Ectodermal cell (in vitro differentiated cells): ENCODE data around the gene TNFRSF14.
A peak's percentile ranks its signal among the peaks of the same experiment; 100 is the strongest.
"Not testable (repeated sequence)": the region's sequence is repeated elsewhere in the genome, so short reads cannot be mapped to it uniquely, and the experiment has no call there.

Source experiments
- H3K27ac ChIP-seq: 2 replicates; pipeline ENCODE4 v1.7.0; 2013; ENCODE audit warnings: mild to moderate bottlenecking, low read depth, low read length; ENCODE audit not compliant: insufficient read depth, poor library complexity, severe bottlenecking
- H3K27me3 ChIP-seq: 2 replicates; pipeline ENCODE4 v1.7.0; 2013; ENCODE audit warnings: mild to moderate bottlenecking, low read length; ENCODE audit not compliant: insufficient read depth, control insufficient read depth, poor library complexity, severe bottlenecking
- H3K36me3 ChIP-seq: one replicate; pipeline ENCODE4 v1.7.0; 2013; ENCODE audit warnings: low read length; ENCODE audit not compliant: control insufficient read depth, insufficient read depth
- H3K4me1 ChIP-seq: one replicate; pipeline ENCODE4 v1.7.0; 2013; ENCODE audit warnings: low read length; ENCODE audit not compliant: control insufficient read depth, insufficient read depth
- H3K4me3 ChIP-seq: 2 replicates; pipeline ENCODE4 v1.7.0; 2013; ENCODE audit warnings: low read depth, low read length, control low read depth; ENCODE audit not compliant: insufficient read depth
- H3K9me3 ChIP-seq: 2 replicates; pipeline ENCODE4 v1.7.0; 2013; ENCODE audit warnings: mild to moderate bottlenecking, low read length, moderate library complexity; ENCODE audit not compliant: control insufficient read depth
- WGBS, 2 experiments: methylation state at CpG; one replicate each; pipeline ENCODE4 v1.1.7; 2013; ENCODE audit warnings: missing lambda C conversion rate in 2 of 2; 5-methylcytosine and 5-hydroxymethylcytosine counted together

The TNFRSF14 gene

DNA sequence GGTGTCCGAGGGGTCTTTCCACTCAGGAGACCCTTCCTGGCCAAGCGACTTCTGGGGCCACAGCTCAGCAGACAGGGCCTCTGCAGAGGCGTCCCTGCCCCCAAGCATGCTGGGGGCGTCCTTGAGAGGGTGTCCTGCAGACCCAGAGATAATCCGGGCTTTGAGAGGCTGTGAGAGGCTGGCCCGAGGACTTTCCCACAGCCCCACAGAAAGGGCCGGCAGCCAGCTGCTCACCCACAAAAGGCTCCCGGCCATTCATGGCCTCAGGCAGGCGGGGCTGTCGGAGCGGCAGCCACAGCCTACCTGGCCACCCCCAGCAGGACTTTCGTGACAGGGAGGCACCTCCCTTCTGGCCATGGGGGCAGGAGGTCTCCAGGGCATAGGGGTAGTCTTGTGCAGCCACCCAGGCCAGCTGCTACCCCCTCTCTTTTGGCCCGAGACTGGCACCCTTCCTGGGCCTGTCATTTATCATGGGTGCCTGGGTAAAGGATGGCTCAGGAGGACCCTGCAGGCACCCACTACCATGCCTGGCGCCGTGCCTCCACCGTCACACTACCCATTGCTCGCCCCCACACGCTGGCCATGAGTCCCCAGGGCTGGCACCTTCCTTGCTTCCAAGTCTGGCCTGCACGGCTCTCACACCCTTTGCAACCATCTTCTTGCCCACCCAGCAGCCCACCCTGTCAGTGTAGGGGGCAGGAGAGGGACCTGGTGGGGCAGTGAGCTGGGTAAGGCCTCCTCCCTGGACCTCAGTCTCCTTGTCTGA is 11.1 kb upstream of the TNFRSF14 start:
- no peaks in the 10 kb centered on the region for H3K27me3 ChIP-seq
- H3K27ac ChIP-seq: peak overlapping the region; percentile 89
- 42 to 46% methylated on average over 19 of the region's 19 CpGs for WGBS, 2 experiments
- peaks cover 64% of the 10 kb centered on the region for H3K4me1 ChIP-seq
- H3K4me3 ChIP-seq: no peak overlapping the region
- H3K36me3 ChIP-seq: no peaks in the 10 kb centered on the region
- H3K9me3 ChIP-seq: no peaks in the 10 kb centered on the region

DNA sequence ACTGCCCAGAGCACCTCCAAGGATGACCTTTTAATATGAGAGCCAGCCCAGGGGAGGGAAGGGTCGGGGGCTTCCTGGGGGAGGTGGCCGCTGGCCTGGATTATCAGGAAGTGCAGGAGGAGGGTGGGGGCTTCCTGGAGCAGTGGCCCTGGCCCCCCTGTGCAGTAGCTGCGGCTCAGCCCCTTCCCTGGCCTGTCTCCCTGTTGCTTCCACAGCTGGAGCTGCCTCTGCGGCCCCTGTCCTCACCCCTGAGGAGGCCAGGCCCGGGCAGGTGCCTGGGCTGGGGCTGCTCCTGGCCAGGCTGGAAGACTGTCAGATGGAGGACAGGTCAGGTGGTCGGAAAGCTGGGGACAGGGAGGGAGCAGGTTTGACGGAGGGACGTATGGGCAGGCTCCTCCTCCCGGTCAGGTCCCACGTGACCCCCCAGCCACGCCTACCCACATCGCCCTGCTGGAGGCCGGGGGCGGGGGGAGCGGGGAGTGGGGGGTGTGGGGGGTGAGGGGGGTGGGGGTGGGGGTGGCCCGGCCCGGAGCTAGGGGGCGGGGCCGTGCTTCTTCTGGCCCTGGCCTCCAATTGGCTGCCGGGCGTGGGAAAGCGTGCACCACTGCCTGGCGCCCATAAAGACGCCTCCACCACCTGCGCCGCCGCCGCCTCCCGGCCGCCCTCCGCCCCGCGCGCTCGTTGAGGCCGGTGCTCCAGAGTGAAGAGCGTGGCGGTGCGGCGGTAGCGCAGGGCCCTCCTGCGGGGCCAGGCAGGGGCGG is 10.2 kb upstream of the TNFRSF14 start:
- H3K27ac ChIP-seq: peak overlapping the region; percentile 89
- H3K4me1 ChIP-seq: peaks cover 60% of the 10 kb centered on the region
- no peaks in the 10 kb centered on the region for H3K27me3 ChIP-seq
- H3K4me3 ChIP-seq: peak overlapping the region; percentile 56
- H3K36me3 ChIP-seq: no peaks in the 10 kb centered on the region
- no peaks in the 10 kb centered on the region for H3K9me3 ChIP-seq
- WGBS, 2 experiments: 2% methylated on average over 36 to 37 of the region's 43 CpGs

GRCh38 chr1:2546515-2547209 is 9.5 kb upstream of the TNFRSF14 start:
- Histone ChIP-seq H3K36me3 (no peaks in the 10 kb centered on the region), H3K9me3 (no peaks in the 10 kb centered on the region), H3K4me1 (peaks cover 60% of the 10 kb centered on the region), H3K27ac (peak overlapping the region; percentile 87), H3K27me3 (no peaks in the 10 kb centered on the region), H3K4me3 (peak overlapping the region; percentile 56)
- 0 to 1% methylated on average over 52 of the region's 52 CpGs for WGBS, 2 experiments

DNA sequence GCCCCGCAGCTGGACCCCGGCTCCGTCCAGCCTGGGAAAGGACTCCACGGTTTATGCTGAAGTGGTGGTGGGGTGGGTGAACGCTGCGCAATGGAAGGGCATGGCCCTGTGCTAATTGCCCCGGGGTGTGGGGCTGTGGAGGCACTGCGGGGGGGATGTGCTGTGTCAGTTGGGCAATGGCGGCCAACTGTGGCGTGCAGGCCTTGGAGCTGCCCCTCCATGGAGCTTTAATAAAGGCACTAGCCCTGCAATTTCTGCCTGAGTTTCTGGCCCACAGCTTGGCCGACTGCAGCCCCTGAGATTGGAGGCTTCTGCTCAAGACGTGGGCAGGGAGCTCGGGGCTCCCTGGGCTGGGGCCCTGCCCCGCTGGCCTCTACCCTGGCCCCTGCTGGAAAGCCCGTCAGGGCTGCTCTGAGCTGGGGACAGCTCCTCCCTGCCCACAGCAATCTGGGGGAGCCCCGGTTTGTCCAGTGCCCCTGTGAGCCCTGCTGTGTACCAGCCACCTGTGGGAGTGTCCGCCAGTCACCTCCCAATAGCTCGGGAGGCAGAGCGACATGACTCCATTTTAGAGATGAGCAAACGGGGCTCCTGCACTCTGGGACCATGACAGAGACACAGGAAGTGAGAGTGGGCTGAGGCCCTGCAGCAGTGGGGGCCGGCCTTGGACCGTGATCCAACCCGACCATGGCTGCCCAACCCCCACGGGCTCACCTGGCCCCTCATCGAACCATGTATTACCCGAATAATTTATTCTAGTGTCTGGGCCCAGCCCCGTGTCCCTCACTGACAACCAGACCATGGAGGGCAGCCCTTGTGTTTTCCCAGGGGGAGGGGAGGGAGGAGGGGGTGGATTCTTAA is 8.7 kb upstream of the TNFRSF14 start:
- 12 to 13% methylated on average over 27 of the region's 27 CpGs for WGBS, 2 experiments
- Histone ChIP-seq H3K36me3 (no peaks in the 10 kb centered on the region), H3K4me3 (peak overlapping the region; percentile 56), H3K9me3 (no peaks in the 10 kb centered on the region), H3K4me1 (peaks cover 55% of the 10 kb centered on the region), H3K27ac (peak overlapping the region; percentile 87), H3K27me3 (no peaks in the 10 kb centered on the region)

- Histone ChIP-seq H3K4me3 (peak overlapping the region; percentile 56), H3K36me3 (no peaks in the 10 kb centered on the region), H3K27me3 (no peaks in the 10 kb centered on the region), H3K9me3 (no peaks in the 10 kb centered on the region), H3K27ac (peak overlapping the region; percentile 3), H3K4me1 (peaks cover 48% of the 10 kb centered on the region)
- 43 to 45% methylated on average over 17 of the region's 17 CpGs for WGBS, 2 experiments
Observed at GRCh38 chr1:2548068-2548589, 8.0 kb upstream of the TNFRSF14 start.

DNA sequence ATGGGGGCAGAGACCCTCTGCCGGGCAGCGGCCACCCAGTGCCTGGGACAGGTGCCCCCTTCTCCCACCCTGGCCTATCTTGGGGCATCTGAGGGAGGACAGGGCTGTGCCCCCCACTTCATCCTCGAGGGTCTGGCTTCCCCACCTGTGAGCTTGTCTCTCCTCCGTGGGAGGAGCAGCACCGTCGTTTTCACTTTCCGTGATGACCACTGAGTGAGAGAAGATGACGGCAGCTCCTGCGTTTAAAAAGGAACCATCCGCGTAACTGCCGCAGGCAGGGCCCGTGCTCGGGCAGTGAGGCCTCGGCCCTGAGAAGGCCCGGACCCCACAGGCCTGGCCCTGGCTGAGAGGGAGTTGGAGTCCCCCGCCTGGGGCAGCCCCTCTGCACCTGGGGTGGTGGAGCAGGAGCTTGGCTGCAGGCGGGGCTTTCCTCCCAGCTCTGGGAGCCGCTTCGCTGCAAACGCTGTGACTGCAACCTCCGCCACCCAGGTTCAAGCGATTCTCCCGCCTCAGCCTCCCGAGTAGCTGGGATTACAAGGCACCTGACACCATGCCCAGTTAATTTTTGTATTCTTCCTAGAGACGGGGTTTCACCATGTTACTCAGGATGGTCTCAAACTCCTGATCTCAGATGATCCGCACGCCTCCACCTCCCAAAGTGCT is 6.7 kb upstream of the TNFRSF14 start:
- not testable (repeated sequence) for H3K4me3 ChIP-seq, H3K9me3 ChIP-seq, H3K36me3 ChIP-seq, H3K27ac ChIP-seq, H3K27me3 ChIP-seq
- 86% methylated on average over 19 to 21 of the region's 28 CpGs for WGBS, 2 experiments
- peaks cover 34% of the 10 kb centered on the region for H3K4me1 ChIP-seq

DNA sequence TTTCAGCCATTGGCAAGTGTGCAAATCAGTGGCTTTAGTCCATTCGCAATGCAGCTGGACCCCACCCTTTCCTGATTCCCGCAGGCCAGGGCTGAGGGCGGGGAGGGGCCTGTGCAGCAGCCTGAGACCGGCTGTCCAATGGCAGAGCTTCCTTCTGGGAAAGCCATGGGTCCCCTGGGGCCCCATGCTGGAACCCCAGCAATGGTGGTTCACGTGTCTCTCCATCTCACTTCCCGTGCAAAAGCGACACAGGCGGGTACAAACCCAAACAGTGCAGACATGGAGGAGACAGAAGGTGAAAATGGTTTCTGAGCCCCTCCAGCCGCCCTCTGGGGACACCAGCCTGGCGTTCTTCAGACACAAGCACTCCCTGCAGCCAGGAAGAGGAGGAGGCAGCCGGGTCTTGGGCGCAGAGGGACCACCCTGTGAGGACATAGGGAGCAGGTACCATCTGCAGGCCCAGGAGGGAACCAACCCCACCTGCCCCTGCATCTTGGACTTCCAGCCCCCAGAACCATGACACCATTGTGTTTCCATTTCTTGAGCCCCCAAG is 5.8 kb upstream of the TNFRSF14 start:
- not testable (repeated sequence) for H3K9me3 ChIP-seq, H3K4me3 ChIP-seq, H3K27me3 ChIP-seq, H3K27ac ChIP-seq, H3K36me3 ChIP-seq
- peaks cover 25% of the 10 kb centered on the region for H3K4me1 ChIP-seq
- WGBS, 2 experiments: 80 to 89% methylated on average over 11 of the region's 12 CpGs

DNA sequence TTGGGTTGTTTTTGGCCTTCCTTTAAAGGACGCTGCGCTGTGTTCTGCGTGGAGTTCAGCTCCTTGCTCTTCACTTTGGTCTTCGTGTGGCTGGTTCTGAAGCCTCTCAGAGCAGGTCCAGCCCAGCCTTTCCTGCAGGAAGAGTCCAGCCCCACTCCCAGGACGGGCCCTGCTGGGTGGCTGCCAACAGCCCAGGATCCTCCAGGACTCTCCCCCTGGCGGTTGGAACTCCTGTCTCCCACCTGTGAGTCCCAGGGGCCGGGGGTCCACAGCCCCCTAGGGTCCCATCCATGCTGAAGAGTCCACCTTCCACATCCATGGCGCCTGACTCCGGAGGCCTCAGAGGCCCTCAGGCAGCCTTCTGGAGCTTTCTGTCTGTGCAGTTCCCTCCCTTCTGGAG is 4.6 kb upstream of the TNFRSF14 start:
- H3K4me1 ChIP-seq: peaks cover 24% of the 10 kb centered on the region
- H3K4me3 ChIP-seq, H3K27ac ChIP-seq, H3K36me3 ChIP-seq, H3K27me3 ChIP-seq, H3K9me3 ChIP-seq: not testable (repeated sequence)
- 92 to 93% methylated on average over 9 of the region's 9 CpGs for WGBS, 2 experiments

GRCh38 chr1:2552189-2552588 is 4.0 kb upstream of the TNFRSF14 start:
- WGBS, 2 experiments: 94% methylated on average over 23 to 26 of the region's 26 CpGs
- Histone ChIP-seq H3K36me3 (no peaks in the 10 kb centered on the region), H3K4me1 (peaks cover 26% of the 10 kb centered on the region)

More at GRCh38 chr1:2552189-2552588, 4.0 kb upstream of the TNFRSF14 start:
- H3K27me3 ChIP-seq: no peaks in the 10 kb centered on the region
- H3K27ac ChIP-seq: no peak overlapping the region
- H3K4me3 ChIP-seq: no peak overlapping the region
- H3K9me3 ChIP-seq: no peaks in the 10 kb centered on the region
